ENCODE measurements around the gene PTPRG. TPM values are rescaled to one million over a fixed set of nuclear protein-coding genes. Genes with fewer than 3 reads are reported as not detected.

The PTPRG gene
- polyA plus RNA-seq, 1 donor (not counting 4 experiments of a cell fraction or from before 2014, with no cell fraction given), result 12.1 TPM

DNA sequence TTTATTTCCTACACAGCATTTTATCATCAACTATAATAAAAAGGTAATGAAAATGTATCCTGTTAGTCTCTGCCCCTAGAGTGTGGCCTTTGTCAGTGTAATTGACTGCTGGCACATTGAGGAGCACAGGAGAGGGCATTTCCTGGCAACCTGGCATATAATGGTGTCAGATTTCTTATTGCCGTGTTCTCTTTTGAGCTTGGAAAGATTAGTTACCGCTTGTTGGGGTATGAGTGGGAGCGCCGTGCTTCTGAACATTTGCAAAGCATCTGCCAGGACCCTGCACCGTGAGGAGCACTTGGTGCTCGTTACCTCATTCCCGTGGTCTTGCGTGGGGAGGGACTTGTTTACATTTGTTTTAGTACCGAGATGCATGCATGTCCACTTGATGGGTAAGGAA is 124.4 kb downstream of the PTPRG start:
- FAIRE-seq, result no peak
- Histone ChIP-seq H2AFZ (ENCODE audit: control insufficient read depth, low read length) (no peak overlapping the region), H3K4me2 (ENCODE audit: control insufficient read depth, extremely low read depth, insufficient read depth, low read depth, low read length) (peak overlapping the region; percentile 72), H3K36me3 (ENCODE audit: control insufficient read depth in 2 of 2, extremely low read depth in 1 of 2, insufficient read depth in 2 of 2, low read length in 2 of 2) (no peaks in the 10 kb centered on the region), H3K27ac (ENCODE audit: control insufficient read depth, insufficient read depth, low read length) (peak overlapping the region; percentile 41), H3K4me3 (ENCODE audit: control insufficient read depth in 2 of 3, extremely low read depth in 1 of 3, insufficient read depth in 2 of 3, low read depth in 1 of 3, low read length in 3 of 3) (no peak overlapping the region), H3K4me1 (ENCODE audit: control insufficient read depth, extremely low read depth, insufficient read depth, low read length) (peaks cover 41% of the 10 kb centered on the region), H3K9ac (ENCODE audit: control insufficient read depth, extremely low read depth, insufficient read depth, low read length) (no peak overlapping the region), H4K20me1 (ENCODE audit: control insufficient read depth, extremely low read depth, insufficient read depth, low read length) (no peaks in the 10 kb centered on the region), H3K9me3 (ENCODE audit: control insufficient read depth, low read depth, low read length) (no peaks in the 10 kb centered on the region), H3K79me2 (ENCODE audit: control insufficient read depth, insufficient read depth, low read length) (peaks cover 15% of the 10 kb centered on the region), H3K27me3 (ENCODE audit: control insufficient read depth, extremely low read depth, insufficient read depth, low read length) (no peaks in the 10 kb centered on the region), H3K9me1 (ENCODE audit: control insufficient read depth, extremely low read depth, insufficient read depth, low read length) (no peaks in the 10 kb centered on the region)
- dilution Hi-C loops (cut with MboI; ENCODE audit: extremely low pct_ligation_motif_present, low sequenced_read_pairs), result no loop called here
- no peak for DNase-seq (ENCODE audit: low read depth, low spot score)
- TF ChIP-seq EZH2 (IDR thresholded peaks at IDR 0.05; ENCODE audit: low read length), result no peak
- TF ChIP-seq, protein P1, sequence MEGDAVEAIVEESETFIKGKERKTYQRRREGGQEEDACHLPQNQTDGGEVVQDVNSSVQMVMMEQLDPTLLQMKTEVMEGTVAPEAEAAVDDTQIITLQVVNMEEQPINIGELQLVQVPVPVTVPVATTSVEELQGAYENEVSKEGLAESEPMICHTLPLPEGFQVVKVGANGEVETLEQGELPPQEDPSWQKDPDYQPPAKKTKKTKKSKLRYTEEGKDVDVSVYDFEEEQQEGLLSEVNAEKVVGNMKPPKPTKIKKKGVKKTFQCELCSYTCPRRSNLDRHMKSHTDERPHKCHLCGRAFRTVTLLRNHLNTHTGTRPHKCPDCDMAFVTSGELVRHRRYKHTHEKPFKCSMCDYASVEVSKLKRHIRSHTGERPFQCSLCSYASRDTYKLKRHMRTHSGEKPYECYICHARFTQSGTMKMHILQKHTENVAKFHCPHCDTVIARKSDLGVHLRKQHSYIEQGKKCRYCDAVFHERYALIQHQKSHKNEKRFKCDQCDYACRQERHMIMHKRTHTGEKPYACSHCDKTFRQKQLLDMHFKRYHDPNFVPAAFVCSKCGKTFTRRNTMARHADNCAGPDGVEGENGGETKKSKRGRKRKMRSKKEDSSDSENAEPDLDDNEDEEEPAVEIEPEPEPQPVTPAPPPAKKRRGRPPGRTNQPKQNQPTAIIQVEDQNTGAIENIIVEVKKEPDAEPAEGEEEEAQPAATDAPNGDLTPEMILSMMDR (optimal IDR thresholded peaks at IDR 0.05 in 1 of 3, IDR thresholded peaks at IDR 0.05 in 1 of 3, conservative IDR thresholded peaks at IDR 0.05 in 1 of 3; ENCODE audit: extremely low read depth in 1 of 3, insufficient read depth in 2 of 3, low read length in 3 of 3), result no peak

DNA sequence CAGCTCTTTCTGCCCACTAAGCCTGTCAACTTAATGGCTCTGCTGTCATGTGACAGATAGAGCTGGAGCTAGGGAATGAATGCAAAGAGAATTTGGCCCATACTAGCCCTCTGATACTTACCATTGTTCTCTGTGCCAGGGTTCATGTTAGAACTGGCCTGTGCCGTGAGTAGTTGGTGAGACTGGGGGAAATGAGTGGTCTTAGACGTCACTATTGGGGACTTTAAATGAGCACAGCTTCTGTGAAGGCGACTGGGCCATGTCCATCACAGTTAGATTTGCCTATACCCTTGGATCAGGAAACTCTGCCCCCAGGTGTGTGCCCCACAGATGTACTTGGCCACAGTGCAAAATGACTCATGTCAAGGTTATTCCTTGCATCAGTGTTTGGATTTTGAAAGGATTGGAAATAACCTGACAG is 124.9 kb downstream of the PTPRG start:
- dilution Hi-C loops (cut with MboI; ENCODE audit: extremely low pct_ligation_motif_present, low sequenced_read_pairs), result no loop called here
- DNase-seq (ENCODE audit: low read depth, low spot score) (no peak), FAIRE-seq (peak; percentile 76)
- Histone ChIP-seq H3K4me1 (ENCODE audit: control insufficient read depth, extremely low read depth, insufficient read depth, low read length) (peaks cover 39% of the 10 kb centered on the region), H3K9ac (ENCODE audit: control insufficient read depth, extremely low read depth, insufficient read depth, low read length) (no peak overlapping the region), H2AFZ (ENCODE audit: control insufficient read depth, low read length) (no peak overlapping the region), H3K4me2 (ENCODE audit: control insufficient read depth, extremely low read depth, insufficient read depth, low read depth, low read length) (peak overlapping the region; percentile 72), H3K4me3 (ENCODE audit: control insufficient read depth in 2 of 3, extremely low read depth in 1 of 3, insufficient read depth in 2 of 3, low read depth in 1 of 3, low read length in 3 of 3) (peak overlapping the region in 1 of 3 experiments; percentile 3), H3K27ac (ENCODE audit: control insufficient read depth, insufficient read depth, low read length) (peak overlapping the region; percentile 41), H4K20me1 (ENCODE audit: control insufficient read depth, extremely low read depth, insufficient read depth, low read length) (no peaks in the 10 kb centered on the region), H3K27me3 (ENCODE audit: control insufficient read depth, extremely low read depth, insufficient read depth, low read length) (no peaks in the 10 kb centered on the region), H3K9me1 (ENCODE audit: control insufficient read depth, extremely low read depth, insufficient read depth, low read length) (no peaks in the 10 kb centered on the region), H3K36me3 (ENCODE audit: control insufficient read depth in 2 of 2, extremely low read depth in 1 of 2, insufficient read depth in 2 of 2, low read length in 2 of 2) (no peaks in the 10 kb centered on the region), H3K9me3 (ENCODE audit: control insufficient read depth, low read depth, low read length) (no peaks in the 10 kb centered on the region), H3K79me2 (ENCODE audit: control insufficient read depth, insufficient read depth, low read length) (peaks cover 15% of the 10 kb centered on the region)
- TF ChIP-seq, protein P1 (optimal IDR thresholded peaks at IDR 0.05 in 1 of 3, IDR thresholded peaks at IDR 0.05 in 1 of 3, conservative IDR thresholded peaks at IDR 0.05 in 1 of 3; ENCODE audit: extremely low read depth in 1 of 3, insufficient read depth in 2 of 3, low read length in 3 of 3), result peak in 1 of 3 experiments; percentile 31
- no peak for TF ChIP-seq EZH2 (IDR thresholded peaks at IDR 0.05; ENCODE audit: low read length)

All from keratinocyte (primary cell).